Hepatocyte (in vitro differentiated cells): Measurements from ENCODE around the gene ADSL.

ENCODE experiments used
- EZH2 ChIP-seq: fragments of 200-600 bp; sonication (generic); IDR thresholded peaks from 2 replicates; pipeline ENCODE4 v1.6.1; 2016; ENCODE audit warnings: antibody characterized with exemption, mild to moderate bottlenecking, borderline replicate concordance
- EZH2phosphoT487 ChIP-seq: fragments of 200-600 bp; sonication (generic); IDR thresholded peaks from one replicate; pipeline ENCODE4 v1.6.1; 2018; ENCODE audit warnings: antibody characterized with exemption, mild to moderate bottlenecking, low read depth, moderate library complexity; ENCODE audit not compliant: unreplicated experiment, severe bottlenecking

DNA sequence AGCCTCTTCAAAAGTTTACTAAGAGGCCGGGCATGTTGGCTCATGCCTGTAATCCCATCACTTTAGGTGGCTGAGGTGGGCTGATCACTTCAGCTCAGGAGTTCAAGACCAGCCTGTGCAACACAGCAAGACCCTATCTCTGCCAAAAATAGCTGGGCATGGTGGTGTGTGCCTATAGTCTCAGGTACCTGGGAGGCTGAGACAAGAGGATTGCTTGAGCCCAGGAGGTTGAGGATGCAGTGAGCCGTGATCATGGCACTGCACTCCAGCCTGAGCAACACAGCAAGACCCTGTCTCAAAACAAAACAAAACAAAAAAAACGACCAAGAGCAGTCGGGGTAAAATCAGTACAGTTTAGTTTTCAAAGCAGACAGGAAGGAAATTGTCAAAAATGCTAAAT, 4.7 kb upstream of the ADSL start:
- TF ChIP-seq EZH2phosphoT487 (no peak), EZH2 (no peak)
